GM19395 (cell line): ENCODE results near the gene TMEM117.

Experiments used
- ATAC-seq: cut with Tn5 transposase; IDR thresholded peaks from one replicate; pipeline ENCODE4 v1.9.1; 2021; ENCODE audit warnings: mild to moderate bottlenecking, moderate library complexity; ENCODE audit not compliant: unreplicated experiment

Gene TMEM117

DNA sequence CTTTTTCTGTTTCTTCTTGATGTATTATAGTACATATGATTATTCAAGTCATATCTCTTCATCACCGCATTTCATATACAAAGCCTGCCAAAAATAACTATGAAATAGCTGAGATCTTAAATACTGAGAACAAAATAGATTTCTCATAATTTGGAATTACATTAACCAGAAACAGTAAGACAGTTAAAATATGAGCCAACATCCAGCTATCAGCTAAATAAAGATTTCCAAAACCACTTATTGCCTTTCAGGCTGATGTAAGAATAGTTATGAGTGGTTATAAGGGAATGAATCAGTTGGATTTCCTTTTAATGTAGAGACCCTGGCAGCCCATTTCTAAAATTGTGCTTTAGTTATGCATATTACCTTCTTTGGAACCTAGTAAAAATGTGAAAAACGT, 47.4 kb downstream of the TMEM117 start:
- no peak for ATAC-seq

DNA sequence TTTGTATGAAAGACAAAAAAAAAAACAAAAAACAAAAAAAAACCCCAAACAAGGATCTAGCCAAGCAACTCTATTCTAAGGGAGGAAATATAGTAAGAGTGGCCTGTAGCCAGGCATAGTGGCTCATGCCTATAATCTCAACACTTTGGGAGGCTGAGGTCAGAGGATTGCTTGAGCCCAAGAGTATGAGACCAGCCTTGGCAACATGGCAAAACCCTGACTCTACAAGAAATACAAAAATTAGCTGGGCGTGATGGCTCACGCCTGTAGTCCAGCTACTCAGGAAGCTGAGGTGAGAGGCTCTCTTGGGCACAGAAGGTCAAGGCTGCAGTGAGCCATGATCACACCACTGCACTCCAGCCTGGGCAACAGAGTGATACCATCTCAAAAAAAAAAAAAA, 47.9 kb downstream of the TMEM117 start:
- ATAC-seq, result no peak

DNA sequence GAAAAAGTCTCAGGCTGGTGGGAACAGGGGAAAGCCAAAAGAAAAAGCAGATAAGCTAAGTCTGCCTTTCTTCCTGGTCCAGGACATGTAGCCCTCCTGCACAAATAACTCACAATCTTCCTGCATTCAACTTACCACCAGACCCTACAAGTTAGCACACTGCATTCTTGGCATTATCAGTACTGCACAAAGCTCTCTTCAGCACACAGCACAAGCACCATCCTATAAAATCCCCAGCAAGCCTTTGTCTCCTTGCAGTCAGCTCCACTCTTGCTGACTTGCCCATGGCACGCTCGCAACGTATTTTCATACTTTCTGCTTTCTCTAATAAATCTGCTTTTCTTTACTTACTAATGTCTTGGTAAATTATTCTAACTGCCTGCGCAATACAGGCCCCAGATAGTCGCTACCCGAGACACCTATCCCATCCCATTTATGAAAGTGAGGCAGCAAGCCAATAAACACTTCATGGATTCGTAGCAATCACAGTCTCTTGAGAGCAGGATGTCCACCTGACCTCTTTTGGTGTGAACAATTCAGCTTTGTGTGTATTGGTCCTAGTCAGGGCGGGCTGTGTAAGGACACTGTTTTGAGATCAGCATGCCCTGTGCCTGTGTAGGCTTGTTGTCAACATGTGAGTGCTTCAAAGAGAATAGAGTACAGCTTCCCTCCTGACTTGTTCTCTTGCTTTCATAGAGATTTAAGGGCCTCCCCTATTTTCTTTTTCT, 49.0 kb downstream of the TMEM117 start:
- no peak for ATAC-seq

DNA sequence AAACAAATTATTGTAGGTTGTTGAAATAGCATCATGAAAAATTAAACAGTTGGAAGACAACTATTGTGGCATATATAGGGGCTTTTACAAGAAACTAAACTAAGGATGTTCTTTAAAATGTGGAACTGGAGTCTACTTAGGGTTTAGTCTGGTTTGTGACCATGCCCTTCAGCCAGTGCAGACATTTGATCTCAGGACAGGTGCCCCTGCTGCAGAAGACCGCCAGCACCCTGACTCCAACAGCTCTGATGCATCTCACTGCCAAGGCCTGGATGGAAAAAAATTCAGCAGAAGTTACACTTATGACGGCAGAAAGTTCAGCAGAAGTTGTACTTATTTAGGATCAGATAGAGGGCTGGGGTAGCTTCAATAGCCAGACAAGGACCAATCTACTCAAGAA, 51.5 kb downstream of the TMEM117 start:
- no peak for ATAC-seq

DNA sequence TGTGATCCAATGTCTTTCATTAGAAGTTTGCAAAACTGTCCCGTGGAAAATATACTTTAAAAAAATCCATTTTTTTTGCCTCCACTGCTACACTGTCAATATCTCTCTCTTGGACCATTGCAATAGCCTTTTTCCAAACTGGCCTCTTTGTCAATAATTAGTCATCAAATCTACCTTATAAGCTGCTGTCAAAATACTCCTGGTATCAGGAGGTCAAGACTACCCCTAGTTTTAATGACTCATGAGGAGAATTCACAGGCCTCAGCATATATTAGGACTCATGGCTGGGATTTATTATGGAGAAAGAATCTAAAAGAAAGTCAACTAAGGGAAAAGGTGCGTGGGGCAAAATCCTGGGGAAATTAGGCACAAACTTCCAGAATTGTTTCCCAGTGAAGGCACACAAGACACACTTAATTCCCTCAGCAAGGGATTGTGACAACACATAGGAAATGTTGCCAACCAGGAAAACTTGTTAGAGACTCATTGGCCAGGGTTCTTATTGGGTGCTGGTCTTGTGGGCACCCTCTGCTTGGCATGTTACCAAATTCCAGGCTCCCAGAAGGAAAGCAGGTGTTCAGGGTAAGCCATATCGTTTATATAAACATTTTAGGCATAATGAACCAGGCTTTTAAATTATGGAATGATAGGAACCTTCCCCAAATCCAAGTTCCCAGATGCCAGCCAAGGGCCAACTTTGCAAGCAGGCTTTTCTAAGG, 56.1 kb downstream of the TMEM117 start:
- ATAC-seq, result no peak

DNA sequence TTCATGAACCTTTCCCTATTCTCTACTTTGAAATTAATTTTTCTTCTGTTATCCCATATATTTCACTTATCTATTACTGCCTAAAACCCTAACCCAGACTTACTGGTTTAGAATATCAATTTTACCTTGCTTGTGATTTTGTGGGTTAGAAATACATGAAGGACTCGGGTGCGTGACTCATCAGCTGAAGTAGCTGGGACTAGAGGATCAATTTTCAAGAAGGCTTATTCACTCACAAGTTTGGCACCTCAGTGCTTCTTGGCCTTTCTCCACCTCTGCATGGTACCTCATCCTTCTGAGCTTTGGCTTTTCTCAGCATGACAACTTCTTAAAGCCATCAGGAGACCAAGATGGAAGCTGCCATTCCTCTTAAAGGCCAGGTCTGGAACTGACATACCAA, 57.8 kb downstream of the TMEM117 start:
- no peak for ATAC-seq

DNA sequence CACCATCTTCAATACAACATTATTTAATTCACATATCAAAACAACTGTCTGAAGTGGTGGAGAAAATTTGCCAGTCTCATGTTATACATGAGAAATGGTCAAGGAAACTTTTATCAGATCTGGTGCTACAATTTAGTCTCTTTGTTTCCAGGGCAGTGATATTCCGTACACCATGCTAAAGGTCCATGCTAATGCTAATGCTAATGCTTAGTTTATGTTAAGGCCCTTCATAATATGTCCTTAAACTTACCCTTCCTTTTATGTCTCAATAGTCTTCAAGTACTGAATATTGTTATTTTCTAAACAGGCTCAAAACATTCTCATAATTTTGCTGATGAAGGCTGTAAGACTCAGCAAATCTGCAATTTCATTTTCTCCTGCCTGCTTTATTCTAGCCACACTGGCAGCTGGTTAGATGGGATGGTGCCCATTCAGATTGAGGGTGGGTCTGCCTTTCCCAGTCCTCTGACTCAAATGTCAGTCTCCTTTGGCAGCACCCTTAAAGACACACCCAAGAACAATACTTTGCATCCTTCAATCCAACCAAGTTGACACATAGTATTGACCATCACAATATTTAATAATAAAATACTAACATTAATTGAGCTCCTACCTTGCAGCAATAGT, 59.8 kb downstream of the TMEM117 start:
- no peak for ATAC-seq

DNA sequence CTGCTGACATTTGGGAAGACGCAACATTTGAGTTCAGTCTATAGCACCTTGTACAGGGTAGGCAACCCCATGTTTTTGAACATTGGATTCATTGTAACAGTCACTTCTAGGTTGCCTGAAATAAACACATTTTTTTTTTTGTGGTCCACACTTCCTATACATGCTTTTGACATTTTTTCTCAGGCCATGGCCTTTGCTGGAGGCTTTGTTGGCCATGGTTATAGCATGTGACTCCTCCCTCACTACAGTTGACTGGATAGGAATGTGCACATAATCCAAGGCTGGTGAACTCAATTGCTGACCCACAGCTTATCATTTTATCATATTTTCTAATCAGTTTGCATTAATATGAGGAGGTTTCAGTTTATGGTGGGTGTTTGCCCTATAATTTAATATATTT, 60.6 kb downstream of the TMEM117 start:
- ATAC-seq, result no peak

DNA sequence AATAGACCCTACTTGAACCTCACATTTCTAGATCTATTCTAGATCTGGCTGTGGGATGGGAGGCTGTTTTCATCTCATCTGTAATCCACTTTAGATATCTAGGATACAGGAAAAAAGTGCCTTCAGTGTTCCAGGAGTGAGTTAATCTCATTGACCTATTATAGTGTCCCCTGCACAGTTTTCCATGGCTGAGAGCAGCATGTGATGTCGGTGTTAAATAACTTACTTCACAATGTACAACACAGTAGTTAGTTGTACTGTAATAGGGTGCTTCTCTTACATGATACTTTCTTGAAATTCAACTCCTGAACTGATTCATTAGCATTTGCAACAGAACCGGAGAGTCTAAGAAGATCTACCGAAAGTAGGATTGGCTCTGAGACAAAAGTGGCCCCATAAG, 62.6 kb downstream of the TMEM117 start:
- ATAC-seq, result no peak

DNA sequence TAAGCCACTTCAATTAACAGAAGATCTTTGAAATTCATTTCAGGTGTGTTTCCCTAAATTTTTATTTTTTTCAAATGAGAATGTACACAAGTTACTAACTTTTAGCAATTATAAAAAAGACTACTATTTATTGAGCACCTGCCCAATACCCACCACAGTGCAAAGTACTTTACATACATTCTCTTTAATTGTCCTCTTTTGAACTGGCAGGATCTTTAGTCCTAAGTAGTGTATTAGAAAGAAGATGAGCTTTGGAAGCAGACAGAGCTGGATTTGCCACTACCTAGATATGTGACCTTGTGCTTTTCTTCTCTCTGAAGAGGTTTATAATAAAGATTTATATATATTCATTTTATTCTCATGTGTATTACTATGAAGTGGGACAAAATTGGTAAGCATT, 63.7 kb downstream of the TMEM117 start:
- ATAC-seq, result no peak

DNA sequence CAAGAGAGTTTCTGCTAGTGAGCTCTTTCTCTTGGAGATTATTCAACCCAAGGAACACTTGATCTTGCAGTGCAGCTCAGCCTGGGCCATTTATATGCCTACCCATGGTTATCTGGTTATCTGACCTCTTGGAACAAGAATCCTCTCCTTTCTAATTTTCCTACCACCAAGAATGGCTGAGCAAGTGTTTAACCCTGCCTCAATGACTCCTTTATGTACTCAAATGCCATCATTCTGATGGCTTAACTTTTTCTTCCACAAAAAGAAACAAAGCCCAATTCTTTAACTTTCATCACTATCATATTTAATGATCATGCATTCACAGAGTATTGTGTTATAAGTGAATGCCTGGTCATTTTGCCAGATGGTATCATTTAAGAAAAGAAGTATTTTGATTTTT, 67.8 kb downstream of the TMEM117 start:
- no peak for ATAC-seq

DNA sequence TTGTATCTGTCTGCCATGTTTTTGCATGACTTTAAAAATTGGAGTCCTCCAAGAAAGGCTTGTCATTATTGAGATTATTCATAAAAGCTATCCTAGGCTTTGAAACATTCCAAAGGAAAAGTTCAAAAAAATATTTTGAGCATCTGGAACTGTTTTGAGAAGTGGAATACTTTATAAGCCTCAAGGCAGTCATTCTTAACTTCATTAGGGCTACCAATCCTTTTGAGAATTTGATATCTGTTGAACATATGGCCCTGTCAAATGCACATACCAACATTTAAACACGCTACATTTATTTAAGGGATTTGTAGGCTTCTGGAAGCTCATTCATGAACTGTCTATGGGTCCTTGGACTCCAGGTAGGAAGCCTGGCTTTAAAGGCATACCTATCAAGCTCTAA, 77.0 kb downstream of the TMEM117 start:
- no peak for ATAC-seq

DNA sequence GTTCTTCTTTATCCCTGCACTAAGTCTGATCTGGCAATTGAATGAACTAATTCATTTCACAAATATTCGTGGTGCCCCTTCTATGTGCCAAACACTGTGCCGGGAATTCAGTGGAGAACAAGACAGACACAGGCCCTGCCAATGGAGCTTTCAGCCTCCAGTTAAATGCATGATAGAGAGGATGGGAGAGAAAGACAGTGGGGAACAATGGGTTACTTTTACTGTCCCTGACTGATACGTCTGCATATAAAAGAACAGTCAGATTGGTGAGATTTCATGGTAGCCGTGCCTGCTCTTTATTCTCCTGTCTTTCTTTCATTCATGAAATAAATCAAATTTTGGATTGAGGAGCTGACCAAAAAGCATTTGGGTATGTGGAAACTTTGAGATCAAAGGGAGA, 78.5 kb downstream of the TMEM117 start:
- ATAC-seq, result no peak

DNA sequence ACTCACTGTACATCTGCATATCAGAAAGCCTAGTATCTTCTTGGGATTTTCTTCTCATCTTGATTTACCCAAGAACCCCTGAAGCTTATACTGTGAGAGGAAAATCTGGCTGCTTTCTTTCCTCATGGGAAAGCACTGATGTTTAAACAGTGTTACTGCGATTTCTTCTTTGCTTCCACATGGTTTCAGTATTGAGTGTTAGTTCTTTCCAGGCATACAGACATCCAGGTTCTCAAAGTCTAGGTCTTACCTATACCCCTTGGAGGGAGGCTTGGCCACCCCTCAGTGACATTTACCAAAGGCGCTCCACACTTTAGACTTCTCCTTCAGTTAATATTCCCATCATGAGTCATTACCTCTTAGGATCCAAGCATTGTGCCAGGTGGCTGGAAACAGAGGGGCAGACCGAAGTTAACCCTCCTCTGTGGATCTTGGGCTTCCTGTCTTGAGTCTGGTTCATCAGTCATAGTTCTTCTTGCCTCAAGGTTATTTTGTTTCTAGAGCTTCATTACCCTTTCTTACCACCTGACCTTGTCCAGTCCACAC, 79.1 kb downstream of the TMEM117 start:
- no peak for ATAC-seq

DNA sequence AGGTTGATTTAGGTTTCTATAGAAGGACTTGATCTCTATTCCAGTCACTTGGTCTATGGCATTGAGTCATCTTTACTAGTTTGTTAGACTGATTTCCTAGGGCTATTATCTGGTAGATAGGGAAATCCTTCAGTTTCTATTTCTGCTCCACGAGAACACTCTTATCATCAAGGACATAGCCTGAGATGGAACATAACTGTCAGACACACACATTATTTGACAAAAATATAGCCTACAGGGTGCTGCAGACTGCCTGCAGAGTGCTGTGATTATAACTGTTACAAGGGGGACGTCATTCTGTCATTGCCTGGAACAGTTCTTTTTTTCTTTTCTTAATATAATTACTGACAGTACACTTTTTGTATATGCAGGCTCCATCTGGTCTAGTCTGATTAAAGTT, 82.0 kb downstream of the TMEM117 start:
- no peak for ATAC-seq

DNA sequence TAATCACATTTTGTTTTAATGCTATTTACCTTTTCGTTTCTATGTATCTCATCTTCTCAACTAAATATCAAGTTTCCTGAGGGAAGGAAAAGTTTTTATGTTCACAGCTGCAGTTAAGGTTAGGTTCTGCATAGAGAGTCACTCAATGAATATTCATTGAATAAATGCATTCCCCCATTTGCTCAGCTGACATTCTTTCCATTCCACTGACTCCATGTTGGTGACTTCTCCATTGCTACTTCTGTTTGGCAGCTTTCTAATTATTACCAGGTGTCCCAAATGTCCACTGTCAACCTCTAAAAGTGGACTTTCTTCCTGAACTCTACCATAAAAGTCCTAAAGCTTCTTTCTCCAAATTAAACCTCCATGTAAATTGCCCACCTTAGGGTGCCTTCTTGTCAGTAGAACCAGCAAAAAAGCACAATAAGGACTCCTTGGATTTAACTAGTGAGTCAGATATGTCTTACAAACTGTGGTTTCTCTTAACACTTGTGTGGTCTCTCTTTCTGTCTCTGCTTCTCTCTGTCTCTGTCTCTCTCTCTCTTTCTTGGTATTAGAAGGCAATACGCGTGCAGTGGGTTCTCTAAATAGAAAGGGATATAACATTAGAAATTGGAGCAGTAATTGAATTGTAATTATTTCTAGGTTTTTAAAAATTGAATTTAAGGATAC, 85.9 kb downstream of the TMEM117 start:
- ATAC-seq, result no peak

DNA sequence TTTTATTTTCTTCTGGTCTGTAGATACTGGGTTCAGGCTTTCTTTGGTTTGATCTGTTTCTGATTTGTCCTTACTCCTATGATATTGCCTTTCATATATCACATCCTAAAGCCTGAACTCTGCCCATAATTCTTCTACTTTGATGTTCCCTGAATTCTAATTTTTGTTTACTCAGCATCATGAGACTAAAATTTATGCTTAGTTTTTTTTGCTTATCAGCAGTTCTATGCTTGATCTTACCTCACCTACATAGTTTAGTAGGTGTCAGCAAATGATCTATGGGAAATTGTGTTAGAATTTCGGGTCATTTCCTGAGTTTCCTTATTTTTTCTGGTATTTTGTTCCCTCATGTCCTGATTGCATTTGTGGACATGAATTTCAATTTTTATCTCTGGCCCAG, 94.2 kb downstream of the TMEM117 start:
- ATAC-seq, result no peak

DNA sequence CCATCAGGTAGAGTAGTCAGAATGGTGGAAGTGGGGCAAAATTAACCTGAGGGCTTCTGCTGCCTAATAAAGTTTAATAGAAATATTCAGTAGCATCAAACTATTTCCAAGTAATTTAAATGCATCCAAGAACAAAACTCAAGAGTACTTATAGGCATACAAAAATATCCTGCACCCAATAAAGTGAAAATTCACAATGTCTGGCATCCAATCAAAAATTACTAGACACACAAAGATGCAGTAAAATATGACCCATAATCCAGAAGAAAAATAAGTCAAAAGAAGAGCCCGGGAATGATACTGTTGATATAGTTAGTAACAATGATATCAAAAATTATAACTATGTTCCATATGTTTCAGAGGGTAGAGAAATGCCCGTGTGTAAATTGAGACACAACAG, 95.3 kb downstream of the TMEM117 start:
- no peak for ATAC-seq

DNA sequence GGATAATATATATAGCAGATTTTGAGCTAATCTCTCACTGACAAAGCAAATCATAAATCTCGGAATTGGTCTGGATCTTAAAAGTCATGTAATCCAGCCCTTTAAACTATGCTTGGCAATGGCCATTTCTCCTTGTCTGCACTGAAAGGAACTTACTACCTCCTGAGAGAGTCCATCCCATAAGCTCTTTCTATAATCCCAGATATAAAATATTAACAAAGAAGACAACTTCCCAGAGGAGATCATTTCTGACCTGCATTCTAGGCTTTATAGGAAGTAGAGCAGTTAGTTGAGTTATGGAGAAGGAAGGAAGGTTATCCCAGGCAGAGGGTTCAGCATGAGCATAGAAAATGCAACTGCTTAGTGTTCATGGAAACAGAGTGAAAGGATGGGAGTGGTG, 99.7 kb downstream of the TMEM117 start:
- ATAC-seq, result no peak

DNA sequence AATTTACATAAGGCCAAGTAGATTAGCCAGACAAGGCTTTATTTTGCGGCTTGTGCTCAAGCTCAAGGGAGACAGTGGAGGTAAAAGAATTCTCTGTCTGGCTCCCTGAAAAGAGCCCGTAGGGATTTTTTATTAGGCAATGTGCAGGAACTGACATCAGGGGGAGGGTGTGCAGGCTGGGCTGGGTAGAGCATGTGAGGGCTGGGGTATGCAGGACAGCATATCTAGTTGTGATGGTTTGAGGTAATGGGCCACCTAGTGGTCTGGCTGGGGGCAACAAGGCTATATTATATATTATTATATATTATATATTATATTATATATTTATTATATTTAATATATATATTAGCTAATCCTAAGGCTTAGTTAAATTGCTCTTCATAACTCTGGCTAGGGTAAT, 102.1 kb downstream of the TMEM117 start:
- ATAC-seq, result no peak

DNA sequence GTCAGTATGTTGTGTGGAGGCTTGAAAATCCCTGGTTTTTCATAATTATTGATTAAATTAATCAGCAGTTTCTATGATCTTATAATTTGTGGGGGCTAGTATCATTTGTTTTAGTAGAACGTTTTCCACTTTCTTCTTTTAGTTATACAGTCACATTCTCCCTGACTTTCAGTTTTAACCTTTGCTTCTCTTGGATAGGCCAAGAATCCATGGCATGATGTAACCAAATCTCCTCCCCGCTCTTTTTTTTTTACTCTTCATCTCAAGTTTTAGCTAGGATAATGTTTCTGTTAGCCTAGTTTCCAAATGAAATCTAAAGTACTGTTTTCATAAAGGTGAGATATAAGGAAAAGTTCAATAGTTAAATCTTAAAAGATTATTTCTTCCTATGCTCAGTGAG, 106.5 kb downstream of the TMEM117 start:
- no peak for ATAC-seq
